Urothelium cell line (cell line): ENCODE results near the gene EFCAB8.

ENCODE experiments used
- DNase-seq: peaks from one replicate; pipeline ENCODE4 v3.0.0; 2011; ENCODE audit warnings: low spot score, mixed read lengths
- FAIRE-seq: peaks from 2 replicates; lab custom pipeline; 2011; peaks lifted over from hg19 to GRCh38; lab: Jason Lieb, UNC

EFCAB8 gene

GRCh38 chr20:33000802-33001466 is 142.2 kb downstream of the EFCAB8 start:
- no peak for DNase-seq
- no peak for FAIRE-seq

GRCh38 chr20:33002087-33002808 is 143.5 kb downstream of the EFCAB8 start:
- FAIRE-seq (peak; percentile 35), DNase-seq (no peak)

GRCh38 chr20:33004141-33004751 is 145.5 kb downstream of the EFCAB8 start, which contains the start of gene SUN5:
SUN5 (minus strand) TSS chr20:33004433; CDS start chr20:33004340, 93 bp downstream.
- FAIRE-seq (no peak), DNase-seq (no peak)

GRCh38 chr20:33005132-33005566 is 146.4 kb downstream of the EFCAB8 start:
- no peak for FAIRE-seq
- DNase-seq = no peak

- DNase-seq = no peak
- FAIRE-seq = no peak
Measured at GRCh38 chr20:33005908-33006775, 147.4 kb downstream of the EFCAB8 start.

- FAIRE-seq = no peak
- no peak for DNase-seq
Measured at GRCh38 chr20:33006776-33007375, 148.2 kb downstream of the EFCAB8 start.

- DNase-seq (no peak), FAIRE-seq (no peak)
Measured at GRCh38 chr20:33007376-33008335, 148.9 kb downstream of the EFCAB8 start, which contains the start of gene BPIFB2. BPIFB2 (plus strand) TSS chr20:33007704; CDS start chr20:33008575, 871 bp downstream.

- DNase-seq = no peak
- FAIRE-seq = peak; percentile 61
Measured at GRCh38 chr20:33008336-33009213, 149.9 kb downstream of the EFCAB8 start.

GRCh38 chr20:33009214-33010132 is 150.8 kb downstream of the EFCAB8 start:
- no peak for FAIRE-seq
- DNase-seq = no peak

- no peak for FAIRE-seq
Measured at GRCh38 chr20:33010133-33010504, 151.4 kb downstream of the EFCAB8 start.

GRCh38 chr20:33010674-33011449 is 152.1 kb downstream of the EFCAB8 start:
- FAIRE-seq (no peak), DNase-seq (no peak)

More at GRCh38 chr20:33010133-33010504, 151.4 kb downstream of the EFCAB8 start:
- DNase-seq = no peak
